Hematopoietic multipotent progenitor cell treated with erythropoietin and hydrocortisone succinate and interleukin-3 and kit ligand, for 8 days (in vitro differentiated cells): ENCODE results near the gene UBASH3A.
A peak's percentile ranks its signal among the peaks of the same experiment; 100 is the strongest.

Experiments
- DNase-seq: peaks from one replicate; pipeline ENCODE4 v3.0.0-alpha.2; 2015

The UBASH3A gene

GRCh38 chr21:42403611-42404231, at the start of gene UBASH3A:
UBASH3A (plus strand) TSS chr21:42403902; CDS start chr21:42403946, 44 bp downstream.
- DNase-seq: peak; percentile 95

- no peak for DNase-seq
Measured at GRCh38 chr21:42356046-42356445, 47.7 kb upstream of the UBASH3A start.

- peak; percentile 56 for DNase-seq
Measured at GRCh38 chr21:42356650-42357049, 47.1 kb upstream of the UBASH3A start.

GRCh38 chr21:42357307-42357706, 46.4 kb upstream of the UBASH3A start:
- DNase-seq: no peak

GRCh38 chr21:42358261-42358660, 45.4 kb upstream of the UBASH3A start:
- DNase-seq: no peak

- DNase-seq: no peak
Measured at GRCh38 chr21:42358937-42359336, 44.8 kb upstream of the UBASH3A start.

GRCh38 chr21:42360317-42360716, 43.4 kb upstream of the UBASH3A start:
- peak; percentile 26 for DNase-seq

- DNase-seq: no peak
Measured at GRCh38 chr21:42361286-42361685, 42.4 kb upstream of the UBASH3A start.

- DNase-seq: no peak
Measured at GRCh38 chr21:42362198-42362597, 41.5 kb upstream of the UBASH3A start.

- no peak for DNase-seq
Measured at GRCh38 chr21:42362700-42363099, 41.0 kb upstream of the UBASH3A start.

- DNase-seq: no peak
Measured at GRCh38 chr21:42363312-42363711, 40.4 kb upstream of the UBASH3A start.

GRCh38 chr21:42364304-42364865, 39.3 kb upstream of the UBASH3A start:
- no peak for DNase-seq

- no peak for DNase-seq
Measured at GRCh38 chr21:42365770-42366169, 37.9 kb upstream of the UBASH3A start.

GRCh38 chr21:42366292-42367010, 37.3 kb upstream of the UBASH3A start, which contains the start of gene TFF1:
TFF1 (minus strand) TSS chr21:42366535; CDS start chr21:42366495, 40 bp downstream.
- DNase-seq: no peak

GRCh38 chr21:42367367-42368165, 36.1 kb upstream of the UBASH3A start:
- no peak for DNase-seq

GRCh38 chr21:42369821-42370220, 33.9 kb upstream of the UBASH3A start:
- DNase-seq: no peak

- no peak for DNase-seq
Measured at GRCh38 chr21:42370894-42371654, 32.6 kb upstream of the UBASH3A start.

GRCh38 chr21:42373196-42373907, 30.4 kb upstream of the UBASH3A start:
- DNase-seq: no peak

- DNase-seq: no peak
Measured at GRCh38 chr21:42373908-42374455, 29.7 kb upstream of the UBASH3A start.

- DNase-seq: no peak
Measured at GRCh38 chr21:42374457-42374856, 29.2 kb upstream of the UBASH3A start.

GRCh38 chr21:42374864-42375499, 28.7 kb upstream of the UBASH3A start:
- no peak for DNase-seq
